RWPE1 (cell line): ENCODE measurements around the gene ARHGEF9.

Experiments used
- CTCF ChIA-PET: fragments of 350-600 bp; sonication (Branson Sonifier 250); formaldehyde crosslinking; extraction: SDS; loops from one replicate; lab custom pipeline; 2021; lab: Yijun Ruan, JAX
- POLR2A ChIA-PET: fragments of 400-600 bp; formaldehyde crosslinking; extraction: SDS; loops from one replicate; lab custom pipeline; 2020; ENCODE audit warnings: antibody characterized with exemption; ENCODE audit not compliant: low non-redundant PET; lab: Yijun Ruan, JAX
- DNase-seq: peaks from one replicate; pipeline ENCODE4 v3.0.0; 2012; ENCODE audit warnings: low spot score
- H3K27ac ChIP-seq: fragments of 450-650 bp; 2 replicates; pipeline ENCODE4 v1.5.1; 2017
- CTCF ChIP-seq: fragments of 450-650 bp; conservative IDR thresholded peaks from 2 replicates; pipeline ENCODE4 v1.5.1; 2017; ENCODE audit warnings: low read depth, mild to moderate bottlenecking

Gene ARHGEF9

GRCh38 chrX:63680423-63680822, 104.6 kb downstream of the ARHGEF9 start:
- ChIA-PET CTCF (no interaction called here), POLR2A (no interaction called here)
- no peak for DNase-seq
- TF ChIP-seq CTCF = no peak
- no peak overlapping the region for H3K27ac ChIP-seq

DNA sequence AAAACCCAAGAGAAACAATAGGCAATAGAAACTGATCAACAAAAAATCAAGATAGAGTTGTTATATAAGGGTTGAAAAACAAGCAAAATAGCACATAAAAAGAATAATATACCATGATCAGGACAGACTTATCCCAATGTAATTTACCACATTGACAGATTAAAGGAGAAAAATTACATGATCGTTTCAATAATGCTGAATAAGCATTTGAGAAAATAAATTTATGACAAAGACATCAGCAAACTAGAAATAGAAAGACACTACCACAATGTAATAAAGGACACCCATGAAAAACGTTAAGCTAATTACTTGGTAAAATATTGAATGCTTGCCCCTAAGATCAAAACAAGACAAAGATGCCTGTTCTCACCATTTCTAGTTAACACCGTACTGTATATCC, 105.6 kb downstream of the ARHGEF9 start:
- H3K27ac ChIP-seq = no peak overlapping the region
- ChIA-PET POLR2A (no interaction called here), CTCF (no interaction called here)
- DNase-seq = no peak
- no peak for TF ChIP-seq CTCF

- no peak for DNase-seq
- CTCF ChIA-PET = no interaction called here
- H3K27ac ChIP-seq = no peak overlapping the region
- POLR2A ChIA-PET = no interaction called here
- no peak for TF ChIP-seq CTCF
Observed at GRCh38 chrX:63675716-63676115, 109.3 kb downstream of the ARHGEF9 start.

DNA sequence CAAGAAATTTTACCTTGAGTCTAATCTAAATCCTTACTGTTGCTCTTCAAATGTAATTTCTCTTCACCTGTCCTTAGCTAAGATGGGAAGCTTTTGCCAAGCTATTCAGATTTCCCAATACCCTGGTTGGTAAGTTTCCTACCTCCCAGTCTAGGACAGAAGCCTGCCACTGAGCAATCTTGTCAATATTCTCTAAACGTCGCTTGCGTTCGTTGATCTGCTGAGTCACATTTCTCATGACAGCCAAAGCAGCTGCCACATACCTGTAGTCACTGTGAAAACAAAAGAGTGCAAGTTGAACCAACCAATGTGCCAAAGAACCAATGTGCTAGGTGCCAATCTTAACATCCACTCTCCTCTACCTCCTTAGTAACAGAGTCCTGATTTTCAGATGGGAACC, 111.1 kb downstream of the ARHGEF9 start:
- ChIA-PET CTCF (no interaction called here), POLR2A (no interaction called here)
- no peak for DNase-seq
- H3K27ac ChIP-seq = no peak overlapping the region
- no peak for TF ChIP-seq CTCF

GRCh38 chrX:63664741-63665140, 120.3 kb downstream of the ARHGEF9 start:
- H3K27ac ChIP-seq = no peak overlapping the region
- CTCF ChIA-PET = no interaction called here
- no peak for TF ChIP-seq CTCF
- POLR2A ChIA-PET = no interaction called here
- no peak for DNase-seq

GRCh38 chrX:63664083-63664482, 120.9 kb downstream of the ARHGEF9 start:
- DNase-seq = no peak
- TF ChIP-seq CTCF = no peak
- CTCF ChIA-PET = interaction anchor here (0.7 kb wide), 1 partner anchor 78 kb away, joined by 3 read pairs; no protein-coding TSS in a partner anchor
- POLR2A ChIA-PET = no interaction called here
- H3K27ac ChIP-seq = no peak overlapping the region

GRCh38 chrX:63661676-63662075, 123.3 kb downstream of the ARHGEF9 start:
- CTCF ChIA-PET = no interaction called here
- TF ChIP-seq CTCF = no peak

More at GRCh38 chrX:63661676-63662075, 123.3 kb downstream of the ARHGEF9 start:
- POLR2A ChIA-PET = no interaction called here
- DNase-seq = no peak
- H3K27ac ChIP-seq = no peak overlapping the region
